Measurements from ENCODE around the gene DAAM2. TPM values are rescaled to one million over a fixed set of nuclear protein-coding genes. Genes with fewer than 3 reads are reported as not detected.

Gene DAAM2
- total and polyA plus RNA-seq, 4 donors = 1.9 to 17.0 (median 4.4) TPM

DNA sequence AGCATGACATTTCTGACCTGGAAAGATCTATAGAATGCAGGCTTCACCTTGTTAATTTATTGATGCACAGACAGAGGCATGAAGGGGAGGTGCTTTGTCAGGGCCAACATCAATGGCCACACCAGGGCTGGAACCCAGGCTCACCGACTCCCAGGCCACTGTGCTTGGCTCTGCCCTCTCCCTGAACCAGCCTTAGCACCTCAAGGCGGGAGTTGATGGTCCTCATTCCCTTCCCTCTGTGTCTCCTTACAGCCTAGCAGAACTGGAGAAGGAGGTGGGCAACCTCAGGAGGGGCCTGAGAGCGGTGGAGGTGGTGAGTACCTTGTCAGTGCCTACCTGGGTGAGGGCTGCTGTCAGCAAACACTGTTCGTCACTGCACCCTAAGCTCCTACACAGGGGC lies 106.4 kb downstream of the DAAM2 start:
- Histone ChIP-seq H3K27me3 (ENCODE audit: control insufficient read depth in 4 of 4, insufficient read depth in 4 of 4, low read length in 3 of 4) (no peaks in the 10 kb centered on the region), H3K9ac (ENCODE audit: low read depth in 1 of 2, low read length in 2 of 2) (no peak overlapping the region), H3K9me3 (ENCODE audit: control insufficient read depth in 4 of 4, low read length in 3 of 4) (no peaks in the 10 kb centered on the region), H3K27ac (ENCODE audit: low read depth in 1 of 2, low read length in 2 of 2) (no peak overlapping the region), H3K4me3 (ENCODE audit: low read depth in 1 of 3, low read length in 3 of 3) (no peak overlapping the region), H3K4me1 (ENCODE audit: control insufficient read depth in 4 of 4, insufficient read depth in 4 of 4, low read length in 3 of 4) (peaks cover 3 to 18% (median 9%) of the 10 kb centered on the region in 4 donors), H3K36me3 (ENCODE audit: control insufficient read depth in 4 of 4, insufficient read depth in 3 of 4, low read depth in 1 of 4, low read length in 3 of 4) (no peaks in the 10 kb centered on the region)
- no peak for DNase-seq (ENCODE audit: low spot score)
- 95% methylated on average over 4 of the region's 4 CpGs for WGBS
- no peak for TF ChIP-seq JUND (IDR thresholded peaks at IDR 0.05)
- TF ChIP-seq NR2F2 (IDR thresholded peaks at IDR 0.05) = no peak
- no peak for TF ChIP-seq EGR1 (IDR thresholded peaks at IDR 0.05; ENCODE audit: low read depth in 2 of 2)
- no peak for TF ChIP-seq RXRA (IDR thresholded peaks at IDR 0.05)
- TF ChIP-seq YY1 (IDR thresholded peaks at IDR 0.05) = no peak
- TF ChIP-seq RAD21 (IDR thresholded peaks at IDR 0.05) = no peak
- TF ChIP-seq, protein P1, sequence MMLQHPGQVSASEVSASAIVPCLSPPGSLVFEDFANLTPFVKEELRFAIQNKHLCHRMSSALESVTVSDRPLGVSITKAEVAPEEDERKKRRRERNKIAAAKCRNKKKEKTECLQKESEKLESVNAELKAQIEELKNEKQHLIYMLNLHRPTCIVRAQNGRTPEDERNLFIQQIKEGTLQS (IDR thresholded peaks at IDR 0.05) = no peak
- TF ChIP-seq FOXA1 (IDR thresholded peaks at IDR 0.05) = no peak
- TF ChIP-seq HNF4G (IDR thresholded peaks at IDR 0.05) = no peak
- TF ChIP-seq, protein P2, sequence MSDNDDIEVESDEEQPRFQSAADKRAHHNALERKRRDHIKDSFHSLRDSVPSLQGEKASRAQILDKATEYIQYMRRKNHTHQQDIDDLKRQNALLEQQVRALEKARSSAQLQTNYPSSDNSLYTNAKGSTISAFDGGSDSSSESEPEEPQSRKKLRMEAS (IDR thresholded peaks at IDR 0.05) = no peak
- TF ChIP-seq HNF4A (conservative IDR thresholded peaks at IDR 0.05) = no peak
- TF ChIP-seq TAF1 (conservative IDR thresholded peaks at IDR 0.05) = no peak
- TF ChIP-seq SP1 (IDR thresholded peaks at IDR 0.05) = no peak
- no peak for TF ChIP-seq FOXA2 (IDR thresholded peaks at IDR 0.05)
- TF ChIP-seq, protein P3, sequence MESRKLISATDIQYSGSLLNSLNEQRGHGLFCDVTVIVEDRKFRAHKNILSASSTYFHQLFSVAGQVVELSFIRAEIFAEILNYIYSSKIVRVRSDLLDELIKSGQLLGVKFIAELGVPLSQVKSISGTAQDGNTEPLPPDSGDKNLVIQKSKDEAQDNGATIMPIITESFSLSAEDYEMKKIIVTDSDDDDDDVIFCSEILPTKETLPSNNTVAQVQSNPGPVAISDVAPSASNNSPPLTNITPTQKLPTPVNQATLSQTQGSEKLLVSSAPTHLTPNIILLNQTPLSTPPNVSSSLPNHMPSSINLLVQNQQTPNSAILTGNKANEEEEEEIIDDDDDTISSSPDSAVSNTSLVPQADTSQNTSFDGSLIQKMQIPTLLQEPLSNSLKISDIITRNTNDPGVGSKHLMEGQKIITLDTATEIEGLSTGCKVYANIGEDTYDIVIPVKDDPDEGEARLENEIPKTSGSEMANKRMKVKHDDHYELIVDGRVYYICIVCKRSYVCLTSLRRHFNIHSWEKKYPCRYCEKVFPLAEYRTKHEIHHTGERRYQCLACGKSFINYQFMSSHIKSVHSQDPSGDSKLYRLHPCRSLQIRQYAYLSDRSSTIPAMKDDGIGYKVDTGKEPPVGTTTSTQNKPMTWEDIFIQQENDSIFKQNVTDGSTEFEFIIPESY (IDR thresholded peaks at IDR 0.05) = no peak

DNA sequence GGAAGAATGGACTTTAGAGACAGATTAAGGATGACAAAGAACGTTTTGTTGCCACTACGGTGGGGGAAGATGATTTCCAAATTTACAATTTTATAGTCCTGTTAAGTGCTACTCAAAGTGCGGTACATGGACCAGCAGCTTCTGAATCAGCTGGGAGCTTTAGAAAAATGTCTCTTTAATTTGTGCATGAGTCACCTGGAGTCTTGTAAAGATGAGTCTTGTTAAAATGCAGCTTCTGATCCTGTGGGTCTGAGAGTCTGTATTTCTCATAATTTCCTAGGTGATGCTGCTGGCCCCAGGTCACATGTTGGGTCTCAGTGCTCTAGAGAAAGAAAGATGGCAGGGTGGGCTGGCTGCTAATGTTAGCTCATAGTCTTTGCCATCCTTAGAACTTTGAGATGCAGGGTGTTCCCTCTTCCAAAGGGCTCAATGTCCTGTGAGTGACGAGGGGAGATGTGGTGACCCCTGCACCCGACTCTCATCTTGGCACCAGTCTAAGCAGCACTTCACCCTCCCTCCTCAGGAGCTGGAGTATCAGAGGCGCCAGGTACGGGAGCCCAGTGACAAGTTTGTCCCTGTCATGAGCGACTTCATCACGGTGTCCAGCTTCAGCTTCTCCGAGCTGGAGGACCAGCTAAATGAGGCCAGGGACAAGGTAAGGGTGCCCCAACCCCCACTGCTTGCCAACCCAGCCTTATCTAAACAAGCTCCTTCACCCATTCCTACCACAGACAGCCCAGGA lies 107.5 kb downstream of the DAAM2 start:
- Histone ChIP-seq H3K4me1 (ENCODE audit: control insufficient read depth in 4 of 4, insufficient read depth in 4 of 4, low read length in 3 of 4) (peaks cover 3 to 18% (median 9%) of the 10 kb centered on the region in 4 donors), H3K9me3 (ENCODE audit: control insufficient read depth in 4 of 4, low read length in 3 of 4) (no peaks in the 10 kb centered on the region), H3K36me3 (ENCODE audit: control insufficient read depth in 4 of 4, insufficient read depth in 3 of 4, low read depth in 1 of 4, low read length in 3 of 4) (no peaks in the 10 kb centered on the region), H3K9ac (ENCODE audit: low read depth in 1 of 2, low read length in 2 of 2) (no peak overlapping the region), H3K4me3 (ENCODE audit: low read depth in 1 of 3, low read length in 3 of 3) (no peak overlapping the region), H3K27ac (ENCODE audit: low read depth in 1 of 2, low read length in 2 of 2) (no peak overlapping the region), H3K27me3 (ENCODE audit: control insufficient read depth in 4 of 4, insufficient read depth in 4 of 4, low read length in 3 of 4) (no peaks in the 10 kb centered on the region)
- no peak for TF ChIP-seq FOXA1 (IDR thresholded peaks at IDR 0.05)
- TF ChIP-seq EGR1 (IDR thresholded peaks at IDR 0.05; ENCODE audit: low read depth in 2 of 2) = no peak
- TF ChIP-seq, protein P4, sequence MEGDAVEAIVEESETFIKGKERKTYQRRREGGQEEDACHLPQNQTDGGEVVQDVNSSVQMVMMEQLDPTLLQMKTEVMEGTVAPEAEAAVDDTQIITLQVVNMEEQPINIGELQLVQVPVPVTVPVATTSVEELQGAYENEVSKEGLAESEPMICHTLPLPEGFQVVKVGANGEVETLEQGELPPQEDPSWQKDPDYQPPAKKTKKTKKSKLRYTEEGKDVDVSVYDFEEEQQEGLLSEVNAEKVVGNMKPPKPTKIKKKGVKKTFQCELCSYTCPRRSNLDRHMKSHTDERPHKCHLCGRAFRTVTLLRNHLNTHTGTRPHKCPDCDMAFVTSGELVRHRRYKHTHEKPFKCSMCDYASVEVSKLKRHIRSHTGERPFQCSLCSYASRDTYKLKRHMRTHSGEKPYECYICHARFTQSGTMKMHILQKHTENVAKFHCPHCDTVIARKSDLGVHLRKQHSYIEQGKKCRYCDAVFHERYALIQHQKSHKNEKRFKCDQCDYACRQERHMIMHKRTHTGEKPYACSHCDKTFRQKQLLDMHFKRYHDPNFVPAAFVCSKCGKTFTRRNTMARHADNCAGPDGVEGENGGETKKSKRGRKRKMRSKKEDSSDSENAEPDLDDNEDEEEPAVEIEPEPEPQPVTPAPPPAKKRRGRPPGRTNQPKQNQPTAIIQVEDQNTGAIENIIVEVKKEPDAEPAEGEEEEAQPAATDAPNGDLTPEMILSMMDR (IDR thresholded peaks at IDR 0.05; ENCODE audit: low read depth, low read length, missing input control) = no peak
- TF ChIP-seq, protein P5, sequence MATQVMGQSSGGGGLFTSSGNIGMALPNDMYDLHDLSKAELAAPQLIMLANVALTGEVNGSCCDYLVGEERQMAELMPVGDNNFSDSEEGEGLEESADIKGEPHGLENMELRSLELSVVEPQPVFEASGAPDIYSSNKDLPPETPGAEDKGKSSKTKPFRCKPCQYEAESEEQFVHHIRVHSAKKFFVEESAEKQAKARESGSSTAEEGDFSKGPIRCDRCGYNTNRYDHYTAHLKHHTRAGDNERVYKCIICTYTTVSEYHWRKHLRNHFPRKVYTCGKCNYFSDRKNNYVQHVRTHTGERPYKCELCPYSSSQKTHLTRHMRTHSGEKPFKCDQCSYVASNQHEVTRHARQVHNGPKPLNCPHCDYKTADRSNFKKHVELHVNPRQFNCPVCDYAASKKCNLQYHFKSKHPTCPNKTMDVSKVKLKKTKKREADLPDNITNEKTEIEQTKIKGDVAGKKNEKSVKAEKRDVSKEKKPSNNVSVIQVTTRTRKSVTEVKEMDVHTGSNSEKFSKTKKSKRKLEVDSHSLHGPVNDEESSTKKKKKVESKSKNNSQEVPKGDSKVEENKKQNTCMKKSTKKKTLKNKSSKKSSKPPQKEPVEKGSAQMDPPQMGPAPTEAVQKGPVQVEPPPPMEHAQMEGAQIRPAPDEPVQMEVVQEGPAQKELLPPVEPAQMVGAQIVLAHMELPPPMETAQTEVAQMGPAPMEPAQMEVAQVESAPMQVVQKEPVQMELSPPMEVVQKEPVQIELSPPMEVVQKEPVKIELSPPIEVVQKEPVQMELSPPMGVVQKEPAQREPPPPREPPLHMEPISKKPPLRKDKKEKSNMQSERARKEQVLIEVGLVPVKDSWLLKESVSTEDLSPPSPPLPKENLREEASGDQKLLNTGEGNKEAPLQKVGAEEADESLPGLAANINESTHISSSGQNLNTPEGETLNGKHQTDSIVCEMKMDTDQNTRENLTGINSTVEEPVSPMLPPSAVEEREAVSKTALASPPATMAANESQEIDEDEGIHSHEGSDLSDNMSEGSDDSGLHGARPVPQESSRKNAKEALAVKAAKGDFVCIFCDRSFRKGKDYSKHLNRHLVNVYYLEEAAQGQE (IDR thresholded peaks at IDR 0.05) = no peak
- TF ChIP-seq, protein P2 (IDR thresholded peaks at IDR 0.05) = no peak
- TF ChIP-seq HNF4A (conservative IDR thresholded peaks at IDR 0.05) = no peak
- TF ChIP-seq, protein P1 (IDR thresholded peaks at IDR 0.05) = no peak
- TF ChIP-seq NR2F2 (IDR thresholded peaks at IDR 0.05) = no peak
- no peak for TF ChIP-seq RXRA (IDR thresholded peaks at IDR 0.05)
- TF ChIP-seq GABPA (IDR thresholded peaks at IDR 0.05 in 1 of 2, conservative IDR thresholded peaks at IDR 0.05 in 1 of 2) = no peak
- WGBS = 91% methylated on average over 10 of the region's 10 CpGs
- no peak for DNase-seq (ENCODE audit: low spot score)

Data from liver (tissue), 9 donors.